Liver (tissue), 9 donors: ENCODE data around the gene IGDCC3. TPM values are rescaled to one million over a fixed set of nuclear protein-coding genes. Genes with fewer than 3 reads are reported as not detected.

Source experiments
- DNase-seq: peaks from one replicate; pipeline ENCODE4 v3.0.0-alpha.2; 2017; ENCODE audit warnings: low spot score
- H3K27ac ChIP-seq, 2 donors: one replicate each; pipeline ENCODE4 v1.7.0; 2013; ENCODE audit warnings: inconsistent platforms in 2 of 2, low read length in 2 of 2, control low read depth in 1 of 2, low read depth in 1 of 2, mild to moderate bottlenecking in 1 of 2
- H3K27me3 ChIP-seq, 4 donors: one replicate each; pipeline versions ENCODE4 v1.6.1 to v1.7.0; 2013; ENCODE audit warnings: low read length in 3 of 4, inconsistent platforms in 1 of 4, mild to moderate bottlenecking in 1 of 4, moderate library complexity in 1 of 4; ENCODE audit not compliant: control insufficient read depth in 4 of 4, insufficient read depth in 4 of 4
- H3K36me3 ChIP-seq, 4 donors: one replicate each; pipeline versions ENCODE4 v1.6.1 to v1.7.0; 2013; ENCODE audit warnings: low read length in 3 of 4, mild to moderate bottlenecking in 3 of 4, low read depth in 1 of 4, moderate library complexity in 1 of 4; ENCODE audit not compliant: control insufficient read depth in 4 of 4, insufficient read depth in 3 of 4
- H3K4me1 ChIP-seq, 4 donors: one replicate each; pipeline versions ENCODE4 v1.6.1 to v1.7.0; 2013; ENCODE audit warnings: low read length in 3 of 4, mild to moderate bottlenecking in 3 of 4, moderate library complexity in 1 of 4; ENCODE audit not compliant: control insufficient read depth in 4 of 4, insufficient read depth in 4 of 4
- H3K4me3 ChIP-seq, 3 donors: one replicate each; pipeline versions ENCODE4 v1.6.1 to v1.7.0; 2013; ENCODE audit warnings: low read length in 3 of 3, control low read depth in 1 of 3, low read depth in 1 of 3, mild to moderate bottlenecking in 1 of 3
- H3K9ac ChIP-seq, 2 donors: one replicate each; pipeline ENCODE4 v1.7.0; 2013; ENCODE audit warnings: low read length in 2 of 2, mild to moderate bottlenecking in 2 of 2, moderate library complexity in 2 of 2, control low read depth in 1 of 2, low read depth in 1 of 2
- H3K9me3 ChIP-seq, 4 donors: one replicate each; pipeline versions ENCODE4 v1.6.1 to v1.7.0; 2013; ENCODE audit warnings: low read length in 3 of 4; ENCODE audit not compliant: control insufficient read depth in 4 of 4
- EGR1 ChIP-seq, 2 donors: IDR thresholded peaks; 2 replicates each; pipeline ENCODE4 v1.6.1; 2016 to 2018; ENCODE audit warnings: antibody characterized with exemption in 2 of 2, low read depth in 2 of 2
- GABPA ChIP-seq, 2 donors: IDR thresholded peaks in 1 of 2; conservative IDR thresholded peaks in 1 of 2; 2 replicates each; pipeline ENCODE4 v1.6.1; 2016; ENCODE audit warnings: antibody characterized with exemption in 2 of 2, mild to moderate bottlenecking in 1 of 2, moderate library complexity in 1 of 2
- HNF4A ChIP-seq, 2 donors: conservative IDR thresholded peaks; 2 replicates each; pipeline ENCODE4 v1.6.1; 2016; ENCODE audit warnings: antibody characterized with exemption in 2 of 2, mild to moderate bottlenecking in 2 of 2
- HNF4G ChIP-seq: IDR thresholded peaks from 2 replicates; pipeline ENCODE4 v1.6.1; 2016; ENCODE audit warnings: antibody characterized with exemption
- JUND ChIP-seq, 2 donors: IDR thresholded peaks; 2 replicates each; pipeline ENCODE4 v1.6.1; 2016; ENCODE audit warnings: antibody characterized with exemption in 2 of 2
- NR2F2 ChIP-seq: IDR thresholded peaks from 2 replicates; pipeline ENCODE4 v1.6.1; 2016; ENCODE audit warnings: antibody characterized with exemption
- RAD21 ChIP-seq, 2 donors: IDR thresholded peaks; 2 replicates each; pipeline ENCODE4 v1.6.1; 2016; ENCODE audit warnings: antibody characterized with exemption in 2 of 2, mild to moderate bottlenecking in 2 of 2
- RXRA ChIP-seq, 2 donors: IDR thresholded peaks; 2 replicates each; pipeline ENCODE4 v1.6.1; 2017 to 2018; ENCODE audit warnings: antibody characterized with exemption in 2 of 2, mild to moderate bottlenecking in 1 of 2
- SP1 ChIP-seq: IDR thresholded peaks from 2 replicates; pipeline ENCODE4 v1.6.1; 2018; ENCODE audit warnings: antibody characterized with exemption, mild to moderate bottlenecking
- TAF1 ChIP-seq: conservative IDR thresholded peaks from 2 replicates; pipeline ENCODE4 v1.6.1; 2016; ENCODE audit warnings: antibody characterized with exemption, mild to moderate bottlenecking
- YY1 ChIP-seq: IDR thresholded peaks from 2 replicates; pipeline ENCODE4 v1.6.1; 2016; ENCODE audit warnings: antibody characterized with exemption, mild to moderate bottlenecking
- WGBS: extraction: QIAGEN DNeasy Blood & Tissue Kit; methylation state at CpG from one replicate; pipeline ENCODE4 v1.1.7; 2013; 5-methylcytosine and 5-hydroxymethylcytosine counted together
- polyA plus RNA-seq, 2 donors: library from polyadenylated mRNA; stranded (reverse) in 1 of 2; unstranded in 1 of 2; fragments of 200-250 nt in 1 of 2; fragments of >200 nt in 1 of 2; fragmentation: Nextera tagmentation in 1 of 2; extraction: Ambion mirVana in 1 of 2; gene quantifications; one replicate each; pipeline versions ENCODE4 v1.2.1 to v1.2.3, GENCODE V29; 2013 to 2015
- total RNA-seq, 2 donors: library from RNA; depleted of rRNA; stranded (reverse); fragments of >200 nt; gene quantifications; one replicate each; pipeline ENCODE4 v1.2.3, GENCODE V29; 2014
- TF ChIP-seq, protein P1 (sequence below): IDR thresholded peaks from 2 replicates; pipeline ENCODE4 v1.6.1; 2016; ENCODE audit warnings: antibody characterized with exemption, mild to moderate bottlenecking
- TF ChIP-seq, protein P2 (sequence below): IDR thresholded peaks from 2 replicates; pipeline ENCODE4 v1.6.1; 2016; ENCODE audit warnings: antibody characterized with exemption
- TF ChIP-seq, protein P3 (sequence below): fragments of 150-350 bp; IDR thresholded peaks from 2 replicates; pipeline ENCODE4 v1.5.1; 2017; ENCODE audit warnings: improper control_type of control experiment, low read depth, low read length; ENCODE audit not compliant: missing input control
- TF ChIP-seq, protein P4 (sequence below): IDR thresholded peaks from 2 replicates; pipeline ENCODE4 v1.6.1; 2016; ENCODE audit warnings: antibody characterized with exemption
- TF ChIP-seq, protein P5 (sequence below): IDR thresholded peaks from 2 replicates; pipeline ENCODE4 v1.6.1; 2016; ENCODE audit warnings: antibody characterized with exemption
- donor health status: healthy.
- donor health status: healthy.
- donor health status: healthy.
- donor health status: healthy.
- donor health status: healthy.

Gene IGDCC3
- 1 to 10 TPM in 1 of 2 donors, not detected in 1; 1.5 TPM for total RNA-seq
- not detected for polyA plus RNA-seq

DNA sequence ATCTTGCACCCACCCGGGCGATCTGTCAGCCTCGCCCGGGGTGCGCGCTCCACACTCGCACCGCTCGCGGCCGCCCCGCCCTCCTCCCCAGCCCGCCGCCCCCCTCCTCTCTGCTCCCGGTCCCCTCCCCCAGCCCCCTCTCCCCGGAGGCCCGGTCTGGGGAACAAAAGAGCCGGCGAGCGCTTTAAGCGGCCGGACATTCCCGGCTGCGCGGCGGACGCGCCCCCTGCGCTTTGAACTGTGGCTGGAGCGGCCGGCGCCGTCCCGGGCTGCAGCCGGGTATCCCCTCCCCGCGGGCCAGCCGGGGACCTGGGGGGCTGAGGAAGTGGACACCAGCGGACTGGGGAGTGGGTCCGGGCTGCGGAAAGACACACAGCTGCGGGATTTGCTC lies at the start of gene IGDCC3:
IGDCC3 (minus strand) TSS at position 27 of the 391 bp plus-strand sequence. CDS start 214 bp downstream, outside the sequence.
- TF ChIP-seq RAD21 (IDR thresholded peaks at IDR 0.05) (no peak), NR2F2 (no peak), JUND (IDR thresholded peaks at IDR 0.05) (no peak), RXRA (IDR thresholded peaks at IDR 0.05) (no peak), TAF1 (no peak), GABPA (IDR thresholded peaks at IDR 0.05 in 1 of 2, conservative IDR thresholded peaks at IDR 0.05 in 1 of 2) (no peak), EGR1 (IDR thresholded peaks at IDR 0.05; ENCODE audit: low read depth in 2 of 2) (no peak), HNF4A (conservative IDR thresholded peaks at IDR 0.05) (no peak), SP1 (no peak), HNF4G (no peak), YY1 (no peak)
- TF ChIP-seq, protein P1, sequence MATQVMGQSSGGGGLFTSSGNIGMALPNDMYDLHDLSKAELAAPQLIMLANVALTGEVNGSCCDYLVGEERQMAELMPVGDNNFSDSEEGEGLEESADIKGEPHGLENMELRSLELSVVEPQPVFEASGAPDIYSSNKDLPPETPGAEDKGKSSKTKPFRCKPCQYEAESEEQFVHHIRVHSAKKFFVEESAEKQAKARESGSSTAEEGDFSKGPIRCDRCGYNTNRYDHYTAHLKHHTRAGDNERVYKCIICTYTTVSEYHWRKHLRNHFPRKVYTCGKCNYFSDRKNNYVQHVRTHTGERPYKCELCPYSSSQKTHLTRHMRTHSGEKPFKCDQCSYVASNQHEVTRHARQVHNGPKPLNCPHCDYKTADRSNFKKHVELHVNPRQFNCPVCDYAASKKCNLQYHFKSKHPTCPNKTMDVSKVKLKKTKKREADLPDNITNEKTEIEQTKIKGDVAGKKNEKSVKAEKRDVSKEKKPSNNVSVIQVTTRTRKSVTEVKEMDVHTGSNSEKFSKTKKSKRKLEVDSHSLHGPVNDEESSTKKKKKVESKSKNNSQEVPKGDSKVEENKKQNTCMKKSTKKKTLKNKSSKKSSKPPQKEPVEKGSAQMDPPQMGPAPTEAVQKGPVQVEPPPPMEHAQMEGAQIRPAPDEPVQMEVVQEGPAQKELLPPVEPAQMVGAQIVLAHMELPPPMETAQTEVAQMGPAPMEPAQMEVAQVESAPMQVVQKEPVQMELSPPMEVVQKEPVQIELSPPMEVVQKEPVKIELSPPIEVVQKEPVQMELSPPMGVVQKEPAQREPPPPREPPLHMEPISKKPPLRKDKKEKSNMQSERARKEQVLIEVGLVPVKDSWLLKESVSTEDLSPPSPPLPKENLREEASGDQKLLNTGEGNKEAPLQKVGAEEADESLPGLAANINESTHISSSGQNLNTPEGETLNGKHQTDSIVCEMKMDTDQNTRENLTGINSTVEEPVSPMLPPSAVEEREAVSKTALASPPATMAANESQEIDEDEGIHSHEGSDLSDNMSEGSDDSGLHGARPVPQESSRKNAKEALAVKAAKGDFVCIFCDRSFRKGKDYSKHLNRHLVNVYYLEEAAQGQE, result no peak
- TF ChIP-seq, protein P2, sequence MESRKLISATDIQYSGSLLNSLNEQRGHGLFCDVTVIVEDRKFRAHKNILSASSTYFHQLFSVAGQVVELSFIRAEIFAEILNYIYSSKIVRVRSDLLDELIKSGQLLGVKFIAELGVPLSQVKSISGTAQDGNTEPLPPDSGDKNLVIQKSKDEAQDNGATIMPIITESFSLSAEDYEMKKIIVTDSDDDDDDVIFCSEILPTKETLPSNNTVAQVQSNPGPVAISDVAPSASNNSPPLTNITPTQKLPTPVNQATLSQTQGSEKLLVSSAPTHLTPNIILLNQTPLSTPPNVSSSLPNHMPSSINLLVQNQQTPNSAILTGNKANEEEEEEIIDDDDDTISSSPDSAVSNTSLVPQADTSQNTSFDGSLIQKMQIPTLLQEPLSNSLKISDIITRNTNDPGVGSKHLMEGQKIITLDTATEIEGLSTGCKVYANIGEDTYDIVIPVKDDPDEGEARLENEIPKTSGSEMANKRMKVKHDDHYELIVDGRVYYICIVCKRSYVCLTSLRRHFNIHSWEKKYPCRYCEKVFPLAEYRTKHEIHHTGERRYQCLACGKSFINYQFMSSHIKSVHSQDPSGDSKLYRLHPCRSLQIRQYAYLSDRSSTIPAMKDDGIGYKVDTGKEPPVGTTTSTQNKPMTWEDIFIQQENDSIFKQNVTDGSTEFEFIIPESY, result no peak
- TF ChIP-seq, protein P3, sequence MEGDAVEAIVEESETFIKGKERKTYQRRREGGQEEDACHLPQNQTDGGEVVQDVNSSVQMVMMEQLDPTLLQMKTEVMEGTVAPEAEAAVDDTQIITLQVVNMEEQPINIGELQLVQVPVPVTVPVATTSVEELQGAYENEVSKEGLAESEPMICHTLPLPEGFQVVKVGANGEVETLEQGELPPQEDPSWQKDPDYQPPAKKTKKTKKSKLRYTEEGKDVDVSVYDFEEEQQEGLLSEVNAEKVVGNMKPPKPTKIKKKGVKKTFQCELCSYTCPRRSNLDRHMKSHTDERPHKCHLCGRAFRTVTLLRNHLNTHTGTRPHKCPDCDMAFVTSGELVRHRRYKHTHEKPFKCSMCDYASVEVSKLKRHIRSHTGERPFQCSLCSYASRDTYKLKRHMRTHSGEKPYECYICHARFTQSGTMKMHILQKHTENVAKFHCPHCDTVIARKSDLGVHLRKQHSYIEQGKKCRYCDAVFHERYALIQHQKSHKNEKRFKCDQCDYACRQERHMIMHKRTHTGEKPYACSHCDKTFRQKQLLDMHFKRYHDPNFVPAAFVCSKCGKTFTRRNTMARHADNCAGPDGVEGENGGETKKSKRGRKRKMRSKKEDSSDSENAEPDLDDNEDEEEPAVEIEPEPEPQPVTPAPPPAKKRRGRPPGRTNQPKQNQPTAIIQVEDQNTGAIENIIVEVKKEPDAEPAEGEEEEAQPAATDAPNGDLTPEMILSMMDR, result no peak
- TF ChIP-seq, protein P4, sequence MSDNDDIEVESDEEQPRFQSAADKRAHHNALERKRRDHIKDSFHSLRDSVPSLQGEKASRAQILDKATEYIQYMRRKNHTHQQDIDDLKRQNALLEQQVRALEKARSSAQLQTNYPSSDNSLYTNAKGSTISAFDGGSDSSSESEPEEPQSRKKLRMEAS, result no peak
- TF ChIP-seq, protein P5, sequence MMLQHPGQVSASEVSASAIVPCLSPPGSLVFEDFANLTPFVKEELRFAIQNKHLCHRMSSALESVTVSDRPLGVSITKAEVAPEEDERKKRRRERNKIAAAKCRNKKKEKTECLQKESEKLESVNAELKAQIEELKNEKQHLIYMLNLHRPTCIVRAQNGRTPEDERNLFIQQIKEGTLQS, result no peak
- H3K27me3 ChIP-seq, result peaks cover 0 to 15% (median 4%) of the 10 kb centered on the region in 4 donors

More for the DNA sequence above, at the start of gene IGDCC3:
- no peaks in the 10 kb centered on the region for H3K36me3 ChIP-seq
- no peak within 1 kb of the TSS for H3K27ac ChIP-seq
- H3K9ac ChIP-seq, result no peak within 1 kb of the TSS
- WGBS, result 1% methylated on average over 42 of the region's 42 CpGs
- peak within 1 kb of the TSS in 2 of 3 donors; percentile 0 to 64 for H3K4me3 ChIP-seq
- no peaks in the 10 kb centered on the region for H3K9me3 ChIP-seq
- peaks cover 6 to 19% (median 9%) of the 10 kb centered on the region in 4 donors for H3K4me1 ChIP-seq
- no peak for DNase-seq
